OCI-LY1 (cell line): ENCODE measurements around the gene ESR1.

Source experiments
- CTCF ChIP-seq: fragments of 200-600 bp; sonication (generic), shearing (Covaris generic); IDR thresholded peaks from 2 replicates; pipeline ENCODE4 v1.5.1; 2017; ENCODE audit warnings: mild to moderate bottlenecking, antibody characterized with exemption, low read length, moderate library complexity, mixed read lengths
- EZH2 ChIP-seq: fragments of 200-600 bp; sonication (generic), shearing (Covaris generic); IDR thresholded peaks from 2 replicates; pipeline ENCODE4 v1.8.0; 2017; ENCODE audit warnings: borderline replicate concordance, mixed run types, mild to moderate bottlenecking, antibody characterized with exemption, low read length, moderate library complexity, mixed read lengths

- TF ChIP-seq EZH2 (no peak), CTCF (no peak)
Observed at GRCh38 chr6:151835396-151835795, 27.9 kb downstream of the ESR1 start.
